ENCODE results near the gene KCTD19.

- TF ChIP-seq ZFP30 (CRISPR knock-in tag; IDR thresholded peaks at IDR 0.05) = no peak
- TF ChIP-seq ZNF8 (CRISPR knock-in tag; IDR thresholded peaks at IDR 0.05) = no peak
Observed at GRCh38 chr16:67298277-67298676, 28.3 kb downstream of the KCTD19 start.

All from SK-N-SH treated with all-trans-retinoic acid at 6 μM for 48 hours (cell line).